Measurements from ENCODE around the gene FZR1. TPM values are rescaled to one million over a fixed set of nuclear protein-coding genes. Genes with fewer than 3 reads are reported as not detected.

FZR1 gene
- total and polyA plus RNA-seq, 2 experiments from 2014 or later, result 16.1 to 39.2 TPM

DNA sequence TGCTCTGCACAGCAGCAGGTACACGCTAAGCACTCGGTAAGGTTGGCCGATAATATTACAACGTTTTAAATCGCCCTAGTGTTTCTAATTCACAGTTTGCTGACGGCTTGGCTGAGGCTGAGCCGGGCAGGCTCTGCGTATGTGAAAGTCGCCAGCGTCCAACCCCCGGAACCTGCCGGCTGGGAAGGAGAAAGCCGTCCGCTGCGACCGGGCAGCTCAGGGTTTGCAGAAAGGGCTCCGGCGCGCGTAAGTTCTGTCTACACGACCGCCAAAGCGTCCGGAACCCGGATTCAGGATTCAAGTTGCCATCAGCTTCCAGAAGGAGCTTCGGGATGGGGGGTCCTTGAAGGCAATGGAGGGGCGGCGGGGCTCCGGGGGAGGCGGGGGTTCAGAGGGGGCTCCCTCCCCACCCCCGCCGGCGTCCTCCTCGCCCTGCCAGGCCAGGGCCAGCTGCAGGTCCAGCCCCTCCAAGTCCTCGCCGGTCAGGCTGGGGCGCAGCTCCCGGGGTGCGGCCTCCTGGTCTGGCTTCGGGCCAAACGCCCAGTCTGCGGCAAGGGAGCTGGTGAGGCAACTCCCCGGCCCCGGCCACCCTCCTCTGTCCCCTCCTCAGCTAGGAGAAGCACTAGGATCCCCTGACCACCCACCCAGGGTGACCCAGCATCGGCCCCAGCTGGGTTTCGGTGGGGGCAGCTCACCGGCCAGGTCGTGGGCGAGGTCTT lies 23.4 kb upstream of the FZR1 start:
- H3K36me3 ChIP-seq (ENCODE audit: insufficient read depth), result no peaks in the 10 kb centered on the region
- no peaks in the 10 kb centered on the region for H3K9me2 ChIP-seq (ENCODE audit: insufficient read depth)
- H3K27ac ChIP-seq (ENCODE audit: low read depth), result no peak overlapping the region
- Mint-ChIP-seq H3K4me1 (peaks cover 9% of the 10 kb centered on the region; the same call in 2 of the 3 replicates), H3K4me3 (no peak overlapping the region), H3K36me3 (ENCODE audit: low read depth) (peaks cover 4% of the 10 kb centered on the region; the same call in 1 of the 3 replicates), H3K27ac (no peak overlapping the region), H3K27me3 (ENCODE audit: insufficient read depth, low read depth, poor library complexity) (peaks cover 25% of the 10 kb centered on the region), H3K9me3 (no peaks in the 10 kb centered on the region; the same call in 2 of the 3 replicates)
- H3K79me2 ChIP-seq (replicated peaks; ENCODE audit: insufficient read depth), result no peaks in the 10 kb centered on the region
- H3K4me1 ChIP-seq (ENCODE audit: insufficient read depth), result peaks cover 11% of the 10 kb centered on the region; the same call in 1 of the 2 replicates
- TF ChIP-seq, protein P1, sequence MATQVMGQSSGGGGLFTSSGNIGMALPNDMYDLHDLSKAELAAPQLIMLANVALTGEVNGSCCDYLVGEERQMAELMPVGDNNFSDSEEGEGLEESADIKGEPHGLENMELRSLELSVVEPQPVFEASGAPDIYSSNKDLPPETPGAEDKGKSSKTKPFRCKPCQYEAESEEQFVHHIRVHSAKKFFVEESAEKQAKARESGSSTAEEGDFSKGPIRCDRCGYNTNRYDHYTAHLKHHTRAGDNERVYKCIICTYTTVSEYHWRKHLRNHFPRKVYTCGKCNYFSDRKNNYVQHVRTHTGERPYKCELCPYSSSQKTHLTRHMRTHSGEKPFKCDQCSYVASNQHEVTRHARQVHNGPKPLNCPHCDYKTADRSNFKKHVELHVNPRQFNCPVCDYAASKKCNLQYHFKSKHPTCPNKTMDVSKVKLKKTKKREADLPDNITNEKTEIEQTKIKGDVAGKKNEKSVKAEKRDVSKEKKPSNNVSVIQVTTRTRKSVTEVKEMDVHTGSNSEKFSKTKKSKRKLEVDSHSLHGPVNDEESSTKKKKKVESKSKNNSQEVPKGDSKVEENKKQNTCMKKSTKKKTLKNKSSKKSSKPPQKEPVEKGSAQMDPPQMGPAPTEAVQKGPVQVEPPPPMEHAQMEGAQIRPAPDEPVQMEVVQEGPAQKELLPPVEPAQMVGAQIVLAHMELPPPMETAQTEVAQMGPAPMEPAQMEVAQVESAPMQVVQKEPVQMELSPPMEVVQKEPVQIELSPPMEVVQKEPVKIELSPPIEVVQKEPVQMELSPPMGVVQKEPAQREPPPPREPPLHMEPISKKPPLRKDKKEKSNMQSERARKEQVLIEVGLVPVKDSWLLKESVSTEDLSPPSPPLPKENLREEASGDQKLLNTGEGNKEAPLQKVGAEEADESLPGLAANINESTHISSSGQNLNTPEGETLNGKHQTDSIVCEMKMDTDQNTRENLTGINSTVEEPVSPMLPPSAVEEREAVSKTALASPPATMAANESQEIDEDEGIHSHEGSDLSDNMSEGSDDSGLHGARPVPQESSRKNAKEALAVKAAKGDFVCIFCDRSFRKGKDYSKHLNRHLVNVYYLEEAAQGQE (IDR thresholded peaks at IDR 0.05; ENCODE audit: unreplicated experiment), result no peak
- TF ChIP-seq, protein P2, sequence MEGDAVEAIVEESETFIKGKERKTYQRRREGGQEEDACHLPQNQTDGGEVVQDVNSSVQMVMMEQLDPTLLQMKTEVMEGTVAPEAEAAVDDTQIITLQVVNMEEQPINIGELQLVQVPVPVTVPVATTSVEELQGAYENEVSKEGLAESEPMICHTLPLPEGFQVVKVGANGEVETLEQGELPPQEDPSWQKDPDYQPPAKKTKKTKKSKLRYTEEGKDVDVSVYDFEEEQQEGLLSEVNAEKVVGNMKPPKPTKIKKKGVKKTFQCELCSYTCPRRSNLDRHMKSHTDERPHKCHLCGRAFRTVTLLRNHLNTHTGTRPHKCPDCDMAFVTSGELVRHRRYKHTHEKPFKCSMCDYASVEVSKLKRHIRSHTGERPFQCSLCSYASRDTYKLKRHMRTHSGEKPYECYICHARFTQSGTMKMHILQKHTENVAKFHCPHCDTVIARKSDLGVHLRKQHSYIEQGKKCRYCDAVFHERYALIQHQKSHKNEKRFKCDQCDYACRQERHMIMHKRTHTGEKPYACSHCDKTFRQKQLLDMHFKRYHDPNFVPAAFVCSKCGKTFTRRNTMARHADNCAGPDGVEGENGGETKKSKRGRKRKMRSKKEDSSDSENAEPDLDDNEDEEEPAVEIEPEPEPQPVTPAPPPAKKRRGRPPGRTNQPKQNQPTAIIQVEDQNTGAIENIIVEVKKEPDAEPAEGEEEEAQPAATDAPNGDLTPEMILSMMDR (conservative IDR thresholded peaks at IDR 0.05; ENCODE audit: low read depth in 2 of 2), result no peak
- TF ChIP-seq EZH2 (IDR thresholded peaks at IDR 0.05; ENCODE audit: low read depth, unreplicated experiment) (no peak), JUNB (IDR thresholded peaks at IDR 0.05; ENCODE audit: unreplicated experiment) (no peak), ZNF114 (CRISPR knock-in tag; IDR thresholded peaks at IDR 0.05) (no peak), EZH2phosphoT487 (IDR thresholded peaks at IDR 0.05; ENCODE audit: unreplicated experiment) (no peak), STAT1 (IDR thresholded peaks at IDR 0.05; ENCODE audit: unreplicated experiment) (no peak), NANOG (IDR thresholded peaks at IDR 0.05; ENCODE audit: borderline replicate concordance) (no peak)
- TF ChIP-seq, protein P3, sequence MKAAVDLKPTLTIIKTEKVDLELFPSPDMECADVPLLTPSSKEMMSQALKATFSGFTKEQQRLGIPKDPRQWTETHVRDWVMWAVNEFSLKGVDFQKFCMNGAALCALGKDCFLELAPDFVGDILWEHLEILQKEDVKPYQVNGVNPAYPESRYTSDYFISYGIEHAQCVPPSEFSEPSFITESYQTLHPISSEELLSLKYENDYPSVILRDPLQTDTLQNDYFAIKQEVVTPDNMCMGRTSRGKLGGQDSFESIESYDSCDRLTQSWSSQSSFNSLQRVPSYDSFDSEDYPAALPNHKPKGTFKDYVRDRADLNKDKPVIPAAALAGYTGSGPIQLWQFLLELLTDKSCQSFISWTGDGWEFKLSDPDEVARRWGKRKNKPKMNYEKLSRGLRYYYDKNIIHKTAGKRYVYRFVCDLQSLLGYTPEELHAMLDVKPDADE (IDR thresholded peaks at IDR 0.05), result no peak
- H3F3A ChIP-seq (replicated peaks; ENCODE audit: low read depth), result 0 out of 2 replicates have a peak, but pooled peaks cover 4% of the 10 kb centered on the region
- H4K20me1 ChIP-seq (replicated peaks; ENCODE audit: insufficient read depth), result 0 out of 2 replicates have a peak, but pooled peaks cover 3% of the 10 kb centered on the region
- DNase-seq (ENCODE audit: low spot score), result no peak
- no peak overlapping the region for H2AFZ ChIP-seq
- no peaks in the 10 kb centered on the region for H3K27me3 ChIP-seq (ENCODE audit: insufficient read depth)
- ATAC-seq, result no peak
- H3K4me2 ChIP-seq, result no peak overlapping the region
- no peak overlapping the region for H3K4me3 ChIP-seq
